Effector CD8-positive, alpha-beta T cell (primary cell): ENCODE results near the gene SS18.
"Not testable (repeated sequence)": the region's sequence is repeated elsewhere in the genome, so short reads cannot be mapped to it uniquely, and the experiment has no call there.

Experiments used
- DNase-seq: peaks from one replicate; lab custom pipeline; 2025; lab: John Stamatoyannopoulos, UW
- total RNA-seq, 4 experiments: gene quantifications; one replicate each; lab custom pipeline; 2026; lab: John Stamatoyannopoulos, UW

SS18 gene, protein sequence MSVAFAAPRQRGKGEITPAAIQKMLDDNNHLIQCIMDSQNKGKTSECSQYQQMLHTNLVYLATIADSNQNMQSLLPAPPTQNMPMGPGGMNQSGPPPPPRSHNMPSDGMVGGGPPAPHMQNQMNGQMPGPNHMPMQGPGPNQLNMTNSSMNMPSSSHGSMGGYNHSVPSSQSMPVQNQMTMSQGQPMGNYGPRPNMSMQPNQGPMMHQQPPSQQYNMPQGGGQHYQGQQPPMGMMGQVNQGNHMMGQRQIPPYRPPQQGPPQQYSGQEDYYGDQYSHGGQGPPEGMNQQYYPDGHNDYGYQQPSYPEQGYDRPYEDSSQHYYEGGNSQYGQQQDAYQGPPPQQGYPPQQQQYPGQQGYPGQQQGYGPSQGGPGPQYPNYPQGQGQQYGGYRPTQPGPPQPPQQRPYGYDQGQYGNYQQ
- total RNA-seq: 109 to 189 (median 146) reads per million in 4 experiments

DNA sequence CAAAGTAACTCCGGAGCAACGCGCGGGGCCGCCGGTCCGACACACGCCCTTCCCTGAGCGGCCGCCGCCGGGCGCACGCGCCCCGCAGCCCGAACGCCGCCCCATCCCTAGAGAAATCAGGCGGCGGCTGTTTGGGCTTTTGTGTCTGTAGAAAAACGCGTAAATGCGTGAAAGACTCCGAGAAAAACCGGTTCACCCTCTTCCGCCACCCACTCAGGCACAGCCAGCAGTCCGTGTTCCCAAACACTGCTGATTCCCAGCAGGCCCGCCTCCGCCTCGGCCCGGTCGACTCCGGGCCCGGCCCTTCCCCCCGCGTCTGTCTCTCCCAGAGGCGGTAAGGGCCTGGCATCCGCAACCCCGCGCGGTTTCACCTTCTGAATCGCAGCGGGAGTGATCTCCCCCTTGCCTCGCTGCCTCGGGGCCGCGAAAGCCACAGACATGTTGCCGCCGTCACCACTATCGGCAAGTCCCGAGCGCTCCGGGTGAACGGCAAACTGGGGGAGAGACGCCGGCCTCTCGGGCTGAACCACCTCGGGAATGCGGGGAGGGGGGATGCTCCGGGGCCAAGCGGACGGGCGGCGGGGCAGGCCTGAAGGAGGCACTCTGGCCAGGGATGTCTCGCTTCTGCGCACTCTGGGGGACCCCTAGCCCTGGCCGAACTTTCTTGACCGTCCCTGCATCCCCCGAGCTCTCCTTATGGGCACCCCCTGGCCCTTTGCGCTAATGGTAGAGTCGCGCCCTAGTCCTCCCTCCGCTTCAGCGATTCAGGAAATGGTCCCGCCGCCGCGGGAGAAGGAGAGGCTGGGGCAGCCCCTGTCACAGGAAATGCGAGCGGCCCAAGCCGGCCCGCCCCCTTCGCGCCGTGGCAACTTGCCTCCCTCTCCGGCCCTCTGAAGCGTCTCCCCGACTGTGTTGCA lies at the start of gene SS18:
SS18 (minus strand) TSS at position 484 of the 917 bp plus-strand sequence; CDS start at position 440, 44 bp downstream.
- peak; percentile 78 for DNase-seq

DNA sequence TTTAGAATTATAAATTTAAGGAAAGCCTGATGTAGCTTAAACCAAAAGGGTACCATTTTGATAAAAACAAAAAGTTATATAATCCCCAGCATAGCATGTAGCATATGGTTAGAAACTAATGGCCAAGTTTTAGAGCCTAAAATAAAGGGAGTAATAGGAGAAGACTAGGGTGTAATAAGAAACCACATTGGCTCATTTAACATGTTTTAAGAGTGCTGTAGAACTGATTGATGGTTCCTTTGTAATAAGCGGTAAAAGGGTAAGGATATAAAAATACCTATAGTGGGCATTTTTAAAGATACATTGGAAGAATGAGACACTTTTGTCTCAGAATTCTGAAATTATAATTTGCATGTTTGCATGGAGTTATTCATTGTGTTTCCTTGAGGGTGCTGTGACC lies 45.1 kb upstream of the SS18 start:
- DNase-seq: no peak

DNA sequence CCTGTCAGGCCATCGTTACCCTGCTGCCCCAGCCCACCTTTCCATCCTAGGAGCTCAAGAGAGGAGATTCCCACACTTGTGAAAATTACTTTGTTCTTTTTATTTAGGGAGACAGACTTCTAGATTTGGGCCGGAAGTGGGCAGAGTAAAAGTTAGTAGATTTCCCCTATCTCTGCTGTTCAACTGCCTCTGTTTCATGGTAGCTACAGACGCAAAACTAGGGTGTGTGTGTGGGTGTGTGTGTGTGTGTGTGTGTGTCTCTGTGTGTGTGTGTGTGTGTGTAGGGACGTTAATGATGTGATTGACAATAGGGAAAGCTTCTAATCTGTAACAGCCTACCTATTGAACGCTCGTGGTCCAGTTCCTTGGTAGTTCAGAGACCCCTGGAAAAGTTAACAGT lies 43.7 kb upstream of the SS18 start:
- DNase-seq: no peak

DNA sequence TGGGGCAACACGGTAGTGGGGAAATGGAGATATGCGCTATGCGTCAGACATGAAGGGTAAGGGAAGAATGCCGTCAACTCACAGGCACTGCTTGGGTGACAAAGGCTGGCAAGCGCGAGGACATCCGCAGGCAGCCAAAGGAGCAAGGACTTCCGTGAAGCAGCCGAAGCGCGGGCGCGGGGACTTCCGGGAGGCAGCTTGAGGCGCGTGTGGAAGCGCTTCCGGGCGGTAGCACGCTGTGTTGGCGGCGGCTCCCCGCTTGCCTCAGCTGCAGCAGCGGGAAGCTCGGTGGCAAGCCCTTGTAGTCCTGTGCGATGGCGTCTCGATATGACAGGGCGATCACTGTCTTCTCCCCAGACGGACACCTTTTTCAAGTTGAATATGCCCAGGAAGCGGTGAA lies 43.2 kb upstream of the SS18 start, which contains the start of gene PSMA8:
PSMA8 (plus strand) TSS at position 218 of the 400 bp plus-strand sequence; CDS start at position 315, 97 bp downstream.
- peak; percentile 37 for DNase-seq

DNA sequence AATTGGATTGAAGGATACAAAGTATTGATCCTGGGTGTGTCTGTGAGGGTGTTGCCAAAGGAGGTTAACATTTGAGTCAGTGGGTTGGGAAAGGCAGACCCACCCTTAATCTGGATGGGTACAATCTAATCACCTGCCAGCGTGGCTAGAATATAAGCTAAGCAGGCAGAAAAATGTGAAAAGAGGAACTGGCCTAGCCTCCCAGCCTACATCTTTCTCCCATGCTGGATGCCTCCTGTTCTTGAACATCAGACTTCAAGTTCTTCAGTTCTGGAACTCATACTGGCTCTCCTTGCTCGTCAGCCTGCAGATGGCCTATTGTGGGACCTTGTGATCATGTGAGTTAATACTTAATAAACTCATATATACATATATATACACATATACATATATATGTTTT lies 37.8 kb upstream of the SS18 start:
- not testable (repeated sequence) for DNase-seq

DNA sequence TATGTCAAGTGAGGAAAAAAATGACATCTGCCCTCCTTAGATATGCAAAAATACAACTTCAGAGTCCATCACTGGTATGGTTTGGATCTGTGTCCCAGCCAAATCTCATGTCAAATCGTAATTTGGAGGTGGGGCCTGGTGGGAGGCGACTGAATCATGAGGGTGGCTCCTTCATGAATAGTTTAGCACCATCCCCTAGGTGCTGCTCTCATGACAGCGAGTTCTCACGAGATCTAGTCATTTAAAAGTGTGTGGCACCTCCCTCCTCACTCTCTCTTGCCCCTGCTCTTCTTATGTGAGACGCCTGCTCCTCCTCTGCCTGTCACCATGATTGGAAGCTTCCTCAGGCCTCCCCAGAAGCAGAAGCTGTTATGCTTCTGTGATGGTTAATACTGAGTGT lies 37.4 kb upstream of the SS18 start:
- DNase-seq: no peak

DNA sequence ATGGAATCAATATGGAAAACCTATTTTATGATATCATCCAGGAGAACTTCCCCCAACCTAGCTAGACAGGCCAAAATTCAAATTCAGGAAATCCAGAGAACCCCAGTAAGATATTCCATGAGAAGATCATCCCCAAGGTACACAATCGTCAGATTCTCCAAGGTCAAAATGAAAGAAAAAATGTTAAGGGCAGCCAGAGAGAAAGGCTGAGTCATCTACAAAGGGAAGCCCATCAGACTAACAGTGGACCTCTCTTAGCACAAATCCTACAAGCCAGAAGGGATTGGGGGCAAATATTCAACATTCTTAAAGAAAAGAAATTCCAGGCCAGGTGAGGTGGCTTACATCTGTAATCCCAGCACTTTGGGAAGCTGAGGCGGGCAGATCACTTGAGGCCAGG lies 31.6 kb upstream of the SS18 start:
- not testable (repeated sequence) for DNase-seq

DNA sequence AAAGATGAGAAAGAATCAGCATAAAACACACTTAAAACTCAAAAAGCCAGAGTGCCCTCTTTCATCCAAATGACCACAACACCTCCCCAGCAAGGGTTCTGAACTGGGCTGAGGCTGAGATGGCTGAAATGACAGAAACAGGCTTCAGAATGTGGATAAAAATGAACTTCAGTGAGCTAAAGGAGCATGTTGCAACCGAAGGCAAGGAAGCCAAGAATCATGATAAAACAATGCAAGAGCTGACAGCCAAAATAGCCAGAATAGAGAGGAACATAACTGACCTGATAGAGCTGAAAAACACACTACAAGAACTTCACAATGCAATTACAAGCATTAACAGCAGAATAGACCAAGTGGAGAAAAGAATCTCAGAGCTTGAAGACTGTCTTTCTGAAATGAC lies 31.1 kb upstream of the SS18 start:
- no peak for DNase-seq

DNA sequence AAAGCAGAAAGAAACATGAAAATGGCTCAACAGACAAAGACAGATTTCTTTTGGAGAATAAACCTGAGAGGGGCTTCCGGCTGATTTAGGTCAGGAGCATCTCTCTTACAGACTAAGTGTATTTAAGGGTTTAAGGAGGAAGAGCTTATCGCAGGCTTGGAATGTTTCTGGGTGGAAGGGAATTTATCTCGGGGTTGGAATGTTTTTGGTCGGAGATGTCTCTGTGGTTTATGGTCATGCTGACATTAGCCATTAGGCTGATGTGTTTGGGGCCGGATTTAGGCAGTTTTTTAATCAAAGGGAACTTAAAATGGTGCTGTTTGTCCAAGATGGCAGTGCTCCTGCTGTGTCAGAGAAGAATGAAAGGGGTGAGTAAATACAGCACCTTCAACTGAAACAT lies 28.8 kb upstream of the SS18 start:
- DNase-seq: no peak

DNA sequence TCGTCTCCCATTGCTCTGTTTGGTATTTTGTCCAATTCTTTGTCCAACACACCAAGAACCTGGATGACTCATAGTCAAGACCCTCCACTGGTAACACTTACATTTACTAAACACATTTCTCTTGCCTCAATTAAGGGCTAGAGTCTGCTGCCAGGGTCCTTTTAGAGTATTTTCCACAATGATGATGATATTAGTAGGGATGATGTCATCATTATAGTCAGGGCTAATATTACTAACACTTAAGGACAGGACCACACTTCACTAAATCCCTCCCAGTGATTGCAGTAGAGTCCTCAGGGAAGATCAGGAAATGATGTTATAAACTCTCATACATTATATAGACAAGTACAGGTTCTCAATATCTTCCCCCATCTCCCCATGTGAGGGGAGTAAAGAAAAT lies 13.6 kb upstream of the SS18 start:
- DNase-seq: no peak

DNA sequence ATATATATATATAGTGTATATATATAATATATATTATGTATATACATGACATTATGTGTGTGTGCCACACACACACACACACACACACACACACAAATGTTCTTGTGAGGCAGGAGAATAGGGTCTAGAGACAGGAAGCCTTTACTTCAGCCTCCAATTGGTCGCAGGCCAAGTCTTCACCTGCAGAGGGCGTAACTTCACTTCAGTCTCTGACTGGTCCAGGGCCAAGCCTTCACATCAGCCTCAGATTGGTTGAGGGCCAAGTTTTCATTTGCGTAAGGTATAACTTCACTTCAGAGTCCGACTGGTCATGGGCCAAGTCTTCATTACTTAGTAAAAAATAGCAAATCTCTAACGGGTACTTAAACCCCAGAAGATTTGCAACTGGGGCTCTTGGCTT lies 13.2 kb upstream of the SS18 start:
- peak; percentile 2 for DNase-seq

DNA sequence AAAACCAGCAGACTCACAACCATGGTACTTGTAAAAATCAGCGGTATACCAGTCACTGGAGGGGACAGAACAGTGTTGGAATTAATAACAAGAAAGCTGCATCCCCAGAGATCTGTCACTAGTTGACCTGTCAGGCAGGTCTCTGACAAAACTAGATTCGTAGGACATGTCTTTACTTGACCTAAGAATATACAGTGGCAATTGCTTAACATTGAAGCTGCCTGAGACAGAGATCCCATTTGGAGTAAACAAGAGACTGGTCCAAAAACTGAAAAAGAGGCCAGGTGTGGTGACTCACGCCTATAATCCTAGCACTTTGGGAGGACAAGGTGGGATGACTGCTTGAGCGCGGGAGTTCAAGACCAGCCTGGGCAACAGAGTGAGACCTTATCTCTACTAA lies 7.2 kb upstream of the SS18 start:
- no peak for DNase-seq

DNA sequence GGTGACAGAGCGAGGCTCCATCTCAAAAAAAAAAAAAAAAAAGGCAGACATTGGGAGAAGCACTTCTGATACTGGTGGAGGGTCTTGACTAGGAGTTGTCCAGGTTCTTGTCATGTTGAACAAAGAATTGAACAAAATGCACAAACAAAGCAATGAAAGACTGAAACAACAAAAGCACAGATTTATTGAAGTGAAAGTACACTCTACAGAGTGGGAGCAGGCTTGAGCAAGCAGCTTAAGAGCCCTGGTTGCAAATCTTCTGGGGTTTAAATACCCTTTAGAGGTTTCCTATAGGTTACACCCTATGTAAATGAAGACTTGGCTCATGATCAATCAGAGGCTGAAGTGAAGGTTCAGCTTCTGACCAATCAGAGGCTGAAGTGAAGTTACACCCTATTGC lies 6.4 kb upstream of the SS18 start:
- no peak for DNase-seq

DNA sequence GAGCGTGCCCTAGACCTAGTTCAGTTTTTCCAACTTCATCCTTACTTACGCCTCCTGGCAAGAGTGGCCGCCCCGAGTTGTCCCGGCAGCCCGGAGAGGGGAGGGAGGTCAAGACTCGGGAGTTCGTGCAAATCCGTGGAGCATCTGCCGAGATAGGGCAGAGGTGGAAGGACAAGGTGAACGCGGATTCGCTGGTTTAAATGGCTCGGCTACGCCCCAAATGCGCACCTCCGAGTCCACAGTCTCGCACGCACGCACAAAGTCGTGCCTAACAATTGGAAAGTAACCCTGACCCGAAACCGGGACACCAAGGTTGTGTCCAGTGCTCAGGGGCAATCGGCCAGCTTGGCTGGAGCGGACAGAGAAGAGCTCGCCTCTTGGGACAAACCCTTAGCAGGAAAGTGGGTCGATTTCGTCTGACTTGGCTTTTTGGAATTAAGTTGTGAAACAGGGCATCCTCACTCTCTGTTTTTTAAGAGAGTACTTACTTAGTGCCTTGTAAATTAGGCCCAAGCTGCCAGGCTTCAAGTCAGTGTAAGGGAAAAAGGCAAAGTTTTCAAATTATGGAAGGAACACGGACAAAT lies 726 bp upstream of the SS18 start:
- DNase-seq: peak; percentile 61

DNA sequence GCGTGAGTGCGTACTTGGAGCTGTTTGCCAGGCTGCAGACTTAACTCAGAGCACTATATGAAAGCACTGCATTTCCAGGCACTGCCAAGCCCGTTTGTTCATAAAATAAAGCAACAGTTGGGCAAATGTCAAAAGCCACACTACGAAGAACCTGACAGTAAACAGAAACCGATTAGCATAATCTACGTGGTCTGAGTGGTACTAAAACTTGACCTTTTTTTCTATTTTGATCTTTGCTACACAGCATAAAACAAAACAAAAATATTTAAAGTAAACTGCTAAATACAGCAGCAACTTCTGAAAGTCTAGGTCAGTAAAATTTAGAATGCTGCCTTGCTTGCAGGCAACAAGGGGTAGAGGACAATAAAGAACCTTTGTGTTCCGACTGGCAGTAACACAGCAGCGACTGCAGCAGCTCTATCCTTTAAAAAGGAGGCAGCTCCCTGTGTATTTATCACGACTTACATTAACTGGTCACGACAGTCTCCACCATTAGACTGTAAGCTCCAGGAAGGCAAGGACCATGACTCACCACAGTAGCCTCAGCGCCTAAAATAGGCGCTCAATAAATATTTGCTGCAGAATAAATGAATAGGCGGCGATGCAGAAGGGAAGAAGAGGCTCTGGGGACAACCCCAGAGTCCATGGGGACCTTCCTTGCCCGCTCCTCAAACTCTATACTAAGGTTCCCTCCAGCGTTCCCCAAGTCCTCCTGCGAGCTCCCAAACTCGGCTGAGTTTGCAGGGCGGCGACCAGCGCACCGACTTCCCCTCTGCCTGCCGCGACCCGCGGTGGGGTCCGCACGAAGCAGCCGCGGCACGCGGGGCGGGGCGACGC lies 902 bp downstream of the SS18 start:
- DNase-seq: no peak

DNA sequence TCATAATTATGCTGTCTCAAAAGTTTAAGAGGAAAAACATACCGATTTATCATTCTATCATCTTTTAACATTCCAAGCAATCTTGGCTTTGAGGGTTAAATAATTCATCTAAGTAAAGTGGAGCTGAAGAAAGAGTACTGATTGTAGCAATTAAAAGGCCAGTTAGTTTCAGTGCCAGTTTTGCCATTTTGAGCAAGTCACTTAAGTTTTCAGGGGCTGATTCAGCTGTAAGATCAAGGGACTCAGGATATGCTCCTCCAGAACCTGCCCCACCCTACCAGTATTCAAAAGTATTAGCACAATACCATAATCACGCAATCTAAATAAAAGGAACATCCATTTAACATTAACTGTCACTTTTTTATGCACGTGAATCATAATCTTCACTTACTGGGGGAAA lies 1.9 kb downstream of the SS18 start:
- DNase-seq: no peak

DNA sequence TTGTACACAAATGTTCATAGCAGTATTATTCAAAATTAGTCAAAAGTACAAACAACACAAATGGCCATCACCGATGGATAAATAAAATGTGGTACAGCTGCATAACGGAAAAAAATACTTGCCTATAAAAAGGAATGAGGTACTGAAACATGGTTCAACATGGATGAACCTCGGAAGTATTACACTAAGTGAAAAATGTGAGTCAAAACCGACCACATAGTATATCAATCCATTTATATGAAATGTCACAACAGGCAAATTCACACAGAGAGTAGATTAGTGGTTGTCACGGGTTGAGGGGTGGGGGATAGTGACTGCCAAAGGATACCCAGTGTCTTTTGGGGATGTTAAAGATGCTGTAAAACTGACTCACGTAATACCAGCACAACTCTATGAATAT lies 3.5 kb downstream of the SS18 start:
- DNase-seq: no peak

DNA sequence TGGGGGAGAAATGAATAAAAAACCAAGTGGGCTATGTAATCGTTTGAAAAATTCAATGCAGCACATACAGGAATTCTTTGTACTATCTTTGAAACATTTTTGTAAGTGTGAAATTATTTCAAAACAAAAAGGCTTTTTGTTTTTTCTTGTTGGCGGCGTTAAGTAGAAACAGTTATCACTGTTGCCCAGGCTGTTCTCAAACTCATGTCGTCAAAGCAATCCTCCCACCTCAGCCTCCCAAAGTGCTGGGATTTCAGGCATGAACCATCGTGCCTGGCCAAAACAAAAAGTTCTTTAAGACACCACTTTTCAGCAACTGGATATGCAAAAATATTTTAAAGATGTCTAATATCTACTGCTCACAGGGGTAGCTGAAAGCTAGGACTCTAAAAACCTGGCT lies 5.4 kb downstream of the SS18 start:
- DNase-seq: no peak

DNA sequence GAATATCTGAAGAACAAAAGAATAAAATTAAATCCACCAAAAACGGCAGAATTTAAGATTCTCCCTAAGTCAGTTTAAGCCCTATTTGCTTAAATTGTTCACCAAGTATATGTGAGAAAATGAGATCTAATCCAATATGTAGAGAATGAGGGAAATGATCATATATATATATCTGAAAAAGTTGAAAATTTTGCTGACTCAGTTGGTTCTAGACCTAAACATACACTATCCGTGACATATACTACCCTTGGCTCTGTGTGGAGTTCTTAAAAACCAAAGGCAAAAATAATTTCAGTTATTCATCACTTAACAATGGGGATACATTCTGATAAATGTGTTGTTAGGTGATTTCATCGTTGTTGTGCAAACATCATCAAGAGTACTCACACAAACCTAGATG lies 7.3 kb downstream of the SS18 start:
- DNase-seq: no peak

DNA sequence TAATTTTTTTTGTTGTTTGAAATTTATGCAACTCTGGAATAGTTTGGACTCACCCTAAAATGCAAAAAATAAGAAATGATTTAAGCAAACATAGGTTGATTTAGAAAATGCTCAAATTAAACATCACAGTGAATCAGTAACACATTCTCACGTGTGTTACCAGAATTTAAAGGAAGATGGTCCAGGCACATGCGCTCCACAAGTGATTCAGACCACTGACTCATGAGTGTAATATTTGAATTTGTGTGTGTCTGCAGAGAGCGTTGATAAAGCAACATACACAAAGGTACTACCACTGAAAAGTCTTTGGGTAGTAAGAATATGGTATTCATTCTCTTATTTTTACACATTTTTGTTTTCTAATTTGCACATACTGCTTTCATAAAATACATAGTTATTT lies 7.9 kb downstream of the SS18 start:
- no peak for DNase-seq

DNA sequence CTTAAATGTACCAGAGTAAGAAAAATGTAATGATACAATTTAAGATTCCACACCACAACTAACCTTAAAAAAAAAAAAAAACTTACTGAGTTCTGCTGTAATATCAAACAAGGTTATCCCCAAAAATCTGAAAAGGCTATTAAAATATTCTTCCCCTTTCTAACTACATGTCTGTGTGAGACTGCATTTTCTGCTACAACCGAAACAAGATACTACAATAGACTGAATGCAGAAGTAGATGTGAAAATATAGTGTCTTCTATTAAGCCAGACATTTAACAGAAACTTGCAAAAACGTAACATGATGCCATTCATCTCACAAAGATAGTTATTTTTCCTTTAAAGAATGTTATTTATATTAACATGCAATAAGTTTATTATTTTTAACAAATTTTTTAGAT lies 16.2 kb downstream of the SS18 start:
- no peak for DNase-seq

DNA sequence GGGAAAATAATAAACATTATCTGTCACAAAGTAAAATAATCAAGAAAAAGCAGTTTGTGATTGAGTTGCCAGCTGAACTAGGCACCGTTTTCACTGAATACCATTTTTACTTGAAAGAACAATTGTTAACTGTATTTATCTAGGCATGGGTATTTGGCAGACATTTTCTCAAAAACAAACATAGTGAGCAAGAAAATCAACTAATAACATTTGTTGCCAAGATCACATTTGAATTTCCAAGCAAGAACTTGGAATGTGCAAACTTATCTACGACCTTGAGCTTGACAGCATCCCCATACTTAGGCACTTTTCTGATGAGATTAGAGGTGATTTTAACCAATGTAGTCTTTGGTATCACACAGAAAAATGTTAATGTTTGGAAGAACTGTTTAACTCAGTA lies 16.7 kb downstream of the SS18 start:
- DNase-seq: no peak
